GM18858 (cell line): Measurements from ENCODE around the gene CCIN.
"Not testable (repeated sequence)": the region's sequence is repeated elsewhere in the genome, so short reads cannot be mapped to it uniquely, and the experiment has no call there.

Source experiments
- ATAC-seq: cut with Tn5 transposase; IDR thresholded peaks from one replicate; pipeline ENCODE4 v1.9.1; 2021; ENCODE audit not compliant: unreplicated experiment

The CCIN gene

DNA sequence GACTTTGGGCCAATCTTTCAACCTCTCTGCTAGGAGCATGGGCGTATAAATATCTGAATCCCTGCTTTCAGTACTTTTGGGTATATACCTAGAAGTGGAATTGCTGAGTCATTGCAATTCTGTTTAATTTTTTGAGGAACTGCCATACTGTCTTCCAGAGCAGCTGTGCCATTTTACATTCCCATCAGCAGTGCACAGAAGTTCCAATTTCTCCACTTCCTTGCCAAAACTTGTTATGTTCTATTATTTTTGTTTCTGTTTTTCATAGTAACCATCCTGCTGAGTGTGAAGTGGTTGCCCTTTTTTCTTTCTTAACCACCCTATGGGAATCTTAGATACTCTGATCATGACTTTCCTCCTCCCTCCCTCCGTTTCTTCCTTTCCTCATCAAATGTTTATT, 11.1 kb upstream of the CCIN start:
- ATAC-seq: no peak

DNA sequence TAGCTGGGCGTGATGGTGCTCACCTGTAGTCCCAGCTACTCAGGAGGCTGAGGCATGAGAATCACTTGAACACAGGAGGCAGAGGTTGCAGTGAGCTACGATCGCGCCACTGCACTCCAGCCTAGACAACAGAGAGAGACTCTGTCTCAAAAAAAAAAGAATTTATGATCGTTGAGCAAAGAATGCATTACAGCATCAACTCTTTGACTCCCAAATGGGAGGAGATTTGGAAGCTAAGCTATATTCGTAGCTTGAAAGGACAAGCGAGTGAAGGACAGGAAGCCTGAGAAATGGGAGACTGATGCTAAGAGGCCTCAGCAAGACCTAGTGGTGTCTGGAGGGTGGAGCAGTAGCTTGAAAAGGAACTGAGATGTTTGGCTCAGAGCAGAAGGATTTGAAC, 10.3 kb upstream of the CCIN start:
- ATAC-seq: no peak

DNA sequence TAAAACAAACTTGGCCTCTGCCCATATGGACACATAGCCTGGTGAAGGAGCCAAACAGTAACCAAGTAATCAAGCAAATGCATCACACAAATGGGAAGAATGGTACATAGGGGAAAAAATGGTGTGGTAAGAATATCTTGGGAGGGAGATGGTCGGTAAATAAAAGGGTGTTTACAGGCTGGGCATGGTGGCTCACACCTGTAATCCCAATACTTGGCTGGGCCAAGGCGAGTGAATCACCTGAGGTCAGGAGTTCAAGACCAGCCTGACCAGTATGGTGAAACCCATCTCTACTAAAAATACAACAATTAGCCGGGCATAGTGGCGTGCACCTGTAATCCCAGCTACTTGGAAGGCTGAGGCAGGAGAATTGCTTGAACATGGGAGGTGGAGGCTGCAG, 9.7 kb upstream of the CCIN start:
- not testable (repeated sequence) for ATAC-seq

DNA sequence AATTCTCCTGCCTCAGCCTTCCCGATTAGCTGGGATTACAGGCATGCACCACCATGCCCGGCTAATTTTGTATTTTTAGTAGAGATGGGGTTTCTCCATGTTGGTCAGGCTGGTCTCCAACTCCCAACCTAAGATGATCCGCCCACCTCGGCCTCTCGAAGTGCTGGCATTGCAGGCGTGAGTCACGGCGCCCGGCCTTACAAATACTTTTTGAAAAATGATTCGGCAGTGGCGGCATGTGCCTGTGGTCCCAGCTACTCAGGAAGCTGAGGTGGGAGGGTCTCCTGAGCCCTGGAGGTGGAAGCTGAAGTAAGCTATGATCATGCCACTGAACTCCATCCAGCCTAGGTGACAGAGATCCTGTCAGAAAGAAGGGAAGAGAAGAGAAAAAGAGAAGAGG, 9.1 kb upstream of the CCIN start:
- not testable (repeated sequence) for ATAC-seq

DNA sequence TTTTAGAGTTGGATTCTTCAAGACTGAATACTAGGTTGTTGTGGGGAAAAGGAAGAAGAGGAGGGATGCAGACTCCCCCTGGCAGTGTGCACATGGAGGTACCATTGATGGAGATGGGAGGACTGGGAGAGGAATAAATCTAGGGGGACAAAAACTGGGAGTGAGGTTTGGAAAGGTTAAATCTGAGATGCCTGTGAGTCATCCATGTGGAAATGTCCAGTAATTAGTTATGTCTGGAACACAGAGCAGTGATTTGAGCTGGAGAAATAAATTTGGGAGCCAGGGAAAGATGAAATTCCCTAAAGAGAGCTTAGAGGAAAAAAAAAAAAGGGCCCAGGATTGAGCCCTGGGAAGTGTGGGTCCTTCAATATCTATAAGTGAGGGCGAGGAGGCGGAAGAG, 8.0 kb upstream of the CCIN start:
- ATAC-seq: no peak

DNA sequence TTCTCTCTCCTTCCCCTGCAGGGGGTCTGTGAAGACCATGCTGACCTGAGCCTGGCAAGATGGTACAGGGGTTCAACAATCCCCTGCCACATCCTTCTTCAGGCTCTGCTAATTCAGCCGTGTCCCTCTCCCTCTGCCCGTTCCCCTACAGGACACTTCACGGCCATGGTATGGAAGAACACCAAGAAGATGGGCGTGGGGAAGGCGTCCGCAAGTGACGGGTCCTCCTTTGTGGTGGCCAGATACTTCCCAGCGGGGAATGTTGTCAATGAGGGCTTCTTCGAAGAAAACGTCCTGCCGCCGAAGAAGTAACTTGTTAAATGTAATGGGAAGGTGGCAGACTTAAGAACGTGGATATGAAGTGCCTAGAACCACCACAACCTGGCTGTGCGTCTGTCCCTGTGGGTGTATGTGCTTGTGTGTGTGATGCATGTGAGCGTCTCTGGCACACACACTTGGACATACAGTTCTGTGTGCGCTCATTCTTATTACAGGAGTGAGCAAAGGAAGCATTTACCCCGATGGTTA, 6.9 kb upstream of the CCIN start:
- no peak for ATAC-seq

DNA sequence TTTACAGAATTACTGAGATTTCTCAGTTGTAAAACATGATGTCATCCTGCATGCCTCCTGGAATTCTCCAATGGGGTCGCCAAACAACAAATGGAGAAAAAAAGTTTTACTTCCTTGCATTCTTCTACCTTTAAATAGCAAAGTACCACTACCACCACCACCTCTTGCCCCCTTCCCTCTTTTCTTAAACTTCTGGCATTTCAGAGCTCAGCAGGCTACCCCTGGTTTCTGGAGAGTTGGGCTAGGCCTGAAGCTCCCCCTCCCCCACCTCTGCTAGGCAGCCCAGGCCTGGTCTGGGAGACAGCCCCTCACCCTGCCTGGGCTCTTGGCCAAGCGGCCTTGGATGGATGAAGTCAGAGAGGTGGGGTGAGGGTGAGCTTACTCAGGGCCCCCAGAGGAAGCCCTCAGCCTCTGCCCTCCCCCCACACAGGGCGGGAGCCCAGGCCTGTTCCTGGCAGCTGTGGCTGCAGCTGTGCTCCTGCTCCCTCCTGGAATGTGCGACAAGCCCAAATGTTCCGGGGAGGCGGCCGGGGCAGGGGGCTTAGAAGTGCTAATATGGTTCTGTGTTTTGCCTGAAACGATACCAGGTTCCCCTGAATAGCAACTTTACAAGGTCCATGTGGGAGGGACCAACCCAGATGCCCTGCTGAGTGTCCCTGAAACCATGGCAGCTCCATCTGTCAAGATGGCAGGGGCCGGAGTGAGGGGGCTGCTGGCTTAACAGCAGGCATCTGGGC, 6.0 kb upstream of the CCIN start:
- no peak for ATAC-seq

DNA sequence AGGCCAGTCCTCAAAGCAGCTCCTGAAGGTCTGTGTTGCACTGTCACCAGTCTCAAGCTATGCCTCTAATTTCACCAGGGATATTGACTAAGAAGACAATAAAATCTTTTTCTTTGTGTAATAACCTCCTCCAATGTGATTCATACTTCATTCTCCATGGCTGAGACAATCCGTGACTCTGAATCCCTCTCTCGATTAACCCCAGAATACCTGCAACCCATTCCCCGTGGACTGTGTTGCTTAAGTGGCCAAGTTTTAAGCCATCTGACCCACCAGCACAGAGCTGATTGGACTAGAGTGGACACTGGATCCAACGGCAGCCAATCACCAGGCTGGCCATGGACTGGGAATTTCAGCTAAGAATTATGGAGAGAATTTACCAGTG, 5.4 kb upstream of the CCIN start:
- no peak for ATAC-seq

DNA sequence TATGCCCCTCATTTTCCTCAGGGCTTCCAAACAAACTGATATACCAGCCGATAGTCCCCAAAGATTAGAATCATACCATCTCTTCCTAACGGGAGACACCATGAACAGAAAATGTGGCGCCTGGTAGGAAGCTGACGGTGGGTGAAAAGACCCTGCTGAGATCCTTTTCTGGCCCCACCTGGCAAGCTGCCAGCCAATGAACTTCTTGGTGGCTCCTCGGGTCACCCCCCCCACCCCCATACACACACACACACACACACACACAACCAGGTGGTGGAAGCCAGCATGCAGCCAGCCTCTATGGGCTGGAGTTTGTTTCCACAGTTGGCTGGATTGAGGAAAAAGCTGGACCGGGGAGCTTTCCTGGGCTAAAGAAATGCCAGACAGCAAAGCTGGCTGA, 4.8 kb upstream of the CCIN start:
- ATAC-seq: no peak

DNA sequence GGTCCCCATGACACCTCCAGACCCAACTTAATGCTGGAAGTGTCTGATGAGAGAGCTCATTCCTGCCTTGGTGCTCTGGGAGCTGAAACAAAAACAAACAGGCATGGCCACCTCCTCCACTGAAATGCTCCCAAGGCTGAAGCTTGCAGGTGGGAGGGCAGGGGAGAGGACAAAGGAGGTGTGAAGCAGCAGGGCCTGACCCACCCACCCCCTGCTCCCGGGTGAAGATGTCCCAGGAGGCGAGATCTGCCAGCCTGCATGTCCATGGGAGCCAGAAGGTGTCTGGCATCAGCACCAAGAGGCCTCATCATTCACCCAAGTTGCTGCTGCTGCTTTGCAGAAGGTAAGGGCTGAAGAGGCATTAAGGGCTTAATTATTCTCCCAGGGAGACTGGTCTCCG, 4.2 kb upstream of the CCIN start:
- ATAC-seq: no peak

DNA sequence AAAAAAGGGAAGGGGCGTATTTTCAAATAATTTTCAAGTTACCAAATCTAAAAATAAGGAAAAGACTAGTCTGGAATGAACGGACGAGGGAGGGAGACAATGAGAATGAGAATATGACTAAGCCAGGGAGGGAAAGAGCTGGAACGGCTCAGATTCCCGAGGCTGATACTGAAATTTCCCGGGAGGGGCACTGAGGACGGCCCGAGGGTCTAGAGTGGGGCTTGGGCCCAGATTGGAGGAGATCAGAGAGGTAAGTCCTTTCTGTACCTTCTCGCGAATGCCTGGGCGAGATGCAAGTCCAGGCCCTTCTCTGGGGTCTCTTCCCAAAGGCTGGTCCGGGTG, 3.4 kb upstream of the CCIN start:
- no peak for ATAC-seq

DNA sequence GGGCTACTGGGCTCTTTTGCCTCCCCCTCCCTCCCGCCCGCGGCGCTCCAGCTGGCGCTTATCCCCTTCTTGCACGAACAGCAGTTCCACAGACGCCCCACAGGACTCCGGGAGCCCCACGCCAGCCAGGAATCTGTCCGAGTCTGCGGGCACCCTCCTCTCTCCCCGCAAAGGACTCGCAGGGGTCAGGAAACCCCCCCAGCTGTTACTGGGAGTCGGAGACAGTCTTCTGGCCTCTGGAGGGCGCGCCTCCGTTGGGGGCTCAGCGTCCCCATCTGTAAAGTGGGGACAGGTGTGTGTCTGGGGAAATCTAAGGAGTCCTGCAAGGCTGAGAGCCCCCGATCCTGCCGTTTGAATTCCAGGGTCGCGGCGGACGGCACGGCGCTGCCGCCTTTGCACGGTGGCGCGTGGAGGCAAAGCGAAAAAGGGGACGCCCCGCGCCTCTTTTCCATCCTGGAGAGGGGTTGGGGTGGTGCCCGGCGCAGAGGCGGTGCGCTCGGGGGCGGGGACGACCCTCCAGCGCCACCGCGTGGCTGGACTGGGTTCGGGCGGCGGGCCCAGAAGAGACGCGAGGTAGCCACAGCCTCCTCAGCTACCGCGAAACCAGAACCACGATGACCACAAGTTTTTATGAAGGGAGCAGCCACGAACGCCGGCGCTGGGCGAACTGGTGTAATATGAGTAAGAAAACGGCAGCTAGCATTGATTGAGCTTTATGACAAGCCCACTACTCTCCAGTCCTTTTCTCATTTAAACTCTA, 2.8 kb upstream of the CCIN start:
- ATAC-seq: peak; percentile 63

DNA sequence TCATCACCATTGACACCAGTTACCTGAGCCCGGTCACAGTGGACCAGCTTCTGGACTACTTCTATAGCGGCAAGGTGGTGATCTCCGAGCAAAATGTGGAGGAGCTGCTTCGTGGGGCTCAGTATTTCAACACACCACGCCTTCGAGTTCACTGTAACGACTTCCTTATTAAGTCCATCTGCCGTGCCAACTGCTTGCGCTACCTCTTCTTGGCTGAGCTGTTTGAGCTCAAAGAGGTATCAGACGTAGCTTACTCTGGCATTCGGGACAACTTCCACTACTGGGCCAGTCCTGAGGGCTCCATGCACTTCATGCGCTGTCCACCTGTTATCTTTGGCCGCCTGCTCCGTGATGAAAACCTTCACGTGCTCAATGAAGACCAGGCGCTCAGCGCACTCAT, 520 bp downstream of the CCIN start:
- ATAC-seq: no peak

DNA sequence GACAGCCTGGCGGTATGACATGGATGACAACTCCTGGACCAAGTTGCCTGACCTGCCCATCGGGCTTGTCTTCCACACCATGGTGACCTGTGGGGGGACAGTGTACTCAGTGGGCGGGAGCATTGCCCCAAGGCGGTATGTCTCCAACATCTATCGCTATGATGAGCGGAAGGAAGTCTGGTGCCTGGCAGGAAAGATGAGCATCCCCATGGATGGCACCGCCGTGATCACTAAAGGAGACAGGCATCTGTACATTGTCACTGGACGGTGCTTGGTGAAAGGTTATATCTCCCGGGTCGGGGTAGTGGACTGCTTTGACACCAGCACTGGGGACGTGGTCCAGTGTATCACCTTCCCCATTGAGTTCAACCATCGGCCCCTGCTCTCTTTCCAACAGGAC, 1.3 kb downstream of the CCIN start:
- ATAC-seq: no peak

DNA sequence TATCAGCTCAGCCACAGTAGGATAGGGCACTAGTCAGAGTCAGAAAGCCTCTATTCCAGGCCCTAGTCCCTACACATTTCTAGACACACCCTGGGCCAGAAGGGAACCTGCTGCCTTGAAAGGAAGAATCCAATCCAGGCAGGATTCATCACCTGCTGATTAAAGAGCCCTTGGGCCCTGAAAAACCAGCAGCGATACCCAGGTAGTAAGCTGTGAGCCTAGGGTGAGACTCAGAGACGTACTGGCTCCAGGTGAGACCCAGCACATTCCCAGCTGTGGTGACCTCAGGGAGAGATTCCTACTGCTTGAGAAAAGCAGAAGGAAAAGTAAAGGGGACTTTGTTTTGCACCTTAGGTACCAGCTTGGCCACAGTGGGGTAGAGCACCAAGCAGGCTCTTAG, 4.7 kb downstream of the CCIN start:
- no peak for ATAC-seq

DNA sequence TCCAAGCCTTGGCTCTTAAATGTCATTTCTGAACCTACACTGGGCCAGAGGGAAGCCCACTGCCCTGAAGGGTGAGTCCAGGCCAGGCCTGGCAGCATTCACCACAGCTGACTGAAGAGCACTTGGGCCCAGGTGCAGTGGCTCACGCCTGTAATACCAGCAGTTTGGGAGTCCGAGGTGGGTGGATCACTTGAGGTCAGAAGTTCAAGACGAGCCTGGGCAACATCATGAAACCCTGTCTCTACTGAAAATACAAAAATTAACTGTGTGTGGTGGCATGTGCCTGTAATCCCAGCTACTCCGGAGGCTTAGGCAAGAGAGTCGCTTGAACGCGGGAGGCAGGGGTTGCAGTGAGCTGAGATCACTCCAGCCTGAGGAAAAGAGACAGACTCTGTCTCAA, 5.1 kb downstream of the CCIN start:
- no peak for ATAC-seq

DNA sequence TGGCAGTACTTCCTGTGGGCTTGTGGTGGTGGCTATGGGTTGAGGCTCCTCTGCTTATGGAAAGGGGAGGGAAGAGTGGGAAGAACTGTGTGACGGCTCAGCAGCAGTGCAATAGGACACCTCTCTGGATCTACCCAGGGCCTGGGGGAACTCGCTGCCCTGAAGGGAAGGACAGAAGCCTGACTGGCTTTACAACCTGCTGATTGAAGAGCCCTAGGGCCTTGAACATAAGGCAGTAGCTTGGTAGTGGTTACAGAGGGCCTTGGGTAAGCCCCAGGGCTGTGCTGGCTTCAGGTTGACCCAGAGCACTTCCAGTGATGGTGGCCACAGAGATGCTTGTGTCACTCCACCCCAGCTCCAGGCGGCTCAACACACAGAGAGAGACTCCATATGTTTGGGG, 5.5 kb downstream of the CCIN start:
- no peak for ATAC-seq

DNA sequence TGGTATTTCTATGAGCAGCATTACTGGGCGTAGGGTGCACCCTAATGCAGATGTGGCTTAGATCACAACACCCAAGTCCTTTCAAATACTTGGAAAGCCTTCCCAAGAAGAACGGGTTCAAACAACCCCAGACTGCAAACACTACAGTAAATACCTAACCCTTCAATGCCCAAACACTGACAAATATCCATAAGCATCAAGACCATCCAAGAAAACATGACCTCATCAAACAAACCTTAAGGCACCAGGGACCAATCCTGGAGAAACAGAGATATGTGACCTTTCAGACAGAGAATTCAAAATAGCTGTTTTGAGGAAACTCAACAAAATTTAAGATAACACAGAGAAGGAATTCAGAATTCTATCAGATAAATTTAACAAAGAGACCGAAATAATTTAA, 6.0 kb downstream of the CCIN start:
- not testable (repeated sequence) for ATAC-seq

DNA sequence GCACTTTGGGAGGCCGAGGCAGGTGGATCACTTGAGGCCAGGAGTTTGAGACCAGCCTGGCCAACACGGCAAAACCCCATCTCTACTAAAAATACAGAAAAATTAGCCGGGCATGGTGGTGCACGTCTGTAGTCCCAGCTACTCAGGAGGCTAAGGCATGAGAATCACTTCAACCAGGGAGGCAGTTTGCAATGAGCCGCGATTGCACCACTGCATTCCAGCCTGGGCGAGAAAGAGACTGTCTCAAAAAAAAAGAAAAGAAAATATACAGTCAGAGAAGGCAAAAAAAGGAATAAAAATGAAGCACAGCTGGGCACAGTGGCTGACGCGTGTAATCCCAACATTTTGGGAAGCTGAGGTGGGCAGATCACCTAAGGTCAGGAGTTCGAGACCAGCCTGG, 7.3 kb downstream of the CCIN start:
- ATAC-seq: not testable (repeated sequence)

DNA sequence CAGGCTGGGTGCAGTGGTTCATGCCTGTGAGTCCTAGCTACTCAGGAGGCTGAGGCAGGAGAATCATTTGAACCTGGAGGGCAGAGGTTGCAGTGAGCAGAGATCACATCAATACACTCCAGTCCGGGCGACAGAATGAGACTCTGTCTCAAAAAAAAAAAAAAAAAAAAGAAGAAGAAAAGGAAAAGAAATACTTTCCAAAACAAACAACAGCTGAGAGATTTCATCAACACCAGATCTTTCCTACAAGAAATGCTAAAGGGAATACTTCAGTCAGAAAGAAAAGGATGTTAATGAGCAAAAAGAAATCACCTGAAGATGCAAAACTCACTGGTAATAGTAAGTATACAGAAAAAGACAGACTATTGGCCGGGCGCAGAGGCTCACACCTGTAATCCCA, 8.4 kb downstream of the CCIN start:
- ATAC-seq: no peak

DNA sequence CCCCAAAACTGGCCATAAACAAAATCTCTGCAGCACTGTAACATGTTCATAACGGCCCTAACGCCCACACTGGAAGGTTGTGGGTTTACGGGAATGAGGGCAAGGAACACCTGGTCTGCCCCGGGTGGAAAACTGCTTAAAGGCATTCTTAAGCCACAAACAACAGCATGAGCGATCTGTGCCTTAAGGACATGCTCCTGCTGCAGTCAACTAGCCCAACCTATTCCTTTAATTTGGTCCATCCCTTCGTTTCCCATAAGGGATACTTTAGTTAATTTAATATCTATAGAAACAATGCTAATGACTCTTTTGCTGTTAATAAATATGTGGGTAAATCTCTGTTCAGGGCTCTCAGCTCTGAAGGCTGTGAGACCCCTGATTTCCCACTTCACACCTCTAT, 11.1 kb downstream of the CCIN start:
- ATAC-seq: not testable (repeated sequence)

DNA sequence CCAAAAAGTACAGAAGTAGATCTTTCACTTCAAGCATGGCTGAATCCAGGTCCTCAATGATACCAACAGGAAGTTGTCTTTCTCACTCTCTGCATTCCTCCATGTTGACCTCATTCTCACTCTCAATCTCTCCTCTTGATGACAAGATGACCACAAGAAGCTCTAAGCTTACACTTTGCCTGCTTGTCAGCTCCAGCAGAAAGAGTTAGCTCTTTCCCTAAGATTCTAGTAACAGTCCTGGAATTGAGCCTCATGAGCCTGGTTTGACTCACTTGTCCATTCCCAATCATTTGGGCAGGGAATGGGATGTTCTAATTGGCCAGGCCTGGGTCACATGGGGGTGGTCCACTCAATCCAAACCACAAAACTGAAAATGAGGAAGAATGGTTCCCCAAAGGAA, 18.2 kb downstream of the CCIN start:
- ATAC-seq: no peak

DNA sequence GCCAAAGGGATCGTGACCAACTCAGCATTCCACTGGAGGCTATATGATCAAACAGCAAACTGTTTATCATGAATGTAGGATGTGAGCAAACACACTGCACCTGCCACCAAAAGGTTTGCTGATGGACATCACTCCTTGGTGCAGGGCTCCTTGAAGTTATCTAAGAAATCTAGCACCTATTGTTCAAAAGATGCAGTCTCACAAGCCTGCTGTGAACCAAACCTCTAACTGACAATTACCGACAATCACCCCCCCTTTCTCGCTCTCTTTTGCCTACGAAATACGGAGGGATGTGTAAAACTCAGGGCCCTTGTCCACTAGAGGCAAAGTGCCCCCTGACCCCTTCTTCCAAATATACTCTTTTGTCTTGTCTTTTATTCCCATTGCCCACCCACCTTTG, 19.0 kb downstream of the CCIN start:
- ATAC-seq: no peak
